Gastroesophageal sphincter (tissue), 3 donors: ENCODE data around the gene NIM1K.

ENCODE experiments used
- POLR2AphosphoS5 ChIP-seq: sonication (generic); formaldehyde crosslinking; IDR thresholded peaks from one replicate; pipeline ENCODE4 v1.6.1; 2017; ENCODE audit warnings: antibody characterized with exemption
- TF ChIP-seq, protein P1 (sequence below), 4 experiments: fragments of 200-600 bp in 2 of 4; fragments of 450-650 bp in 2 of 4; sonication (generic) in 1 of 4; IDR thresholded peaks; one replicate each; pipeline ENCODE4 v1.5.1; 2017 to 2019; ENCODE audit warnings: antibody characterized with exemption in 4 of 4, mild to moderate bottlenecking in 2 of 4, moderate library complexity in 2 of 4

DNA sequence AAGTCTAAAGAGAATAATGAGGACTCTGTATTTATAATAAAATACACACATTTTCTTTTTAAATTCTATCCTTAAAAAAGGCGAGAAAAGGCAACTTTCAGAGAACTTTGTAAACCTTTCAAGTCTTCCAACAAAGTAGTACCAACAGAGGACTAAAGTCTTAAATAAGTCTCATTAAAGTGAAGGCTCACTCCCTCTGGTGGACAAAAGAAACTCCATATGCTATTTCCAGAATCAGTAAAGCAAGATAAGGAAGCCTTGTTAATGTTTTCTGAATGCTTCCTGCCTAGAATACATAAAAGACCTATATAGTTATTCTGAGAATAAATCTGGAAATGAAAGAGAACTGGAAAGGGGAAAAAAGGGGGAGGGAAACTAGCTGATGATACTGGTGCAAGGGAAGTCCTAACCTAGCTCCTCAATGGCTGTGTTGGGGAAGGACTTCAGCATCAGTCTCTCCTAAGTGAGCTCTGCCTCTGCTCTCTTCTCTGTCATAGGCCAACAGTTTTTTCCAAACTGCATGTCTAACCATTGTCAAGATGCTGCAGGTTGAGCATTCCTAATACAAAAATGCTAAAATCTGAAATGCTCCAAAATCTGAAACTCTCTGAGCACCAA, 114.0 kb downstream of the NIM1K start:
- TF ChIP-seq, protein P1, sequence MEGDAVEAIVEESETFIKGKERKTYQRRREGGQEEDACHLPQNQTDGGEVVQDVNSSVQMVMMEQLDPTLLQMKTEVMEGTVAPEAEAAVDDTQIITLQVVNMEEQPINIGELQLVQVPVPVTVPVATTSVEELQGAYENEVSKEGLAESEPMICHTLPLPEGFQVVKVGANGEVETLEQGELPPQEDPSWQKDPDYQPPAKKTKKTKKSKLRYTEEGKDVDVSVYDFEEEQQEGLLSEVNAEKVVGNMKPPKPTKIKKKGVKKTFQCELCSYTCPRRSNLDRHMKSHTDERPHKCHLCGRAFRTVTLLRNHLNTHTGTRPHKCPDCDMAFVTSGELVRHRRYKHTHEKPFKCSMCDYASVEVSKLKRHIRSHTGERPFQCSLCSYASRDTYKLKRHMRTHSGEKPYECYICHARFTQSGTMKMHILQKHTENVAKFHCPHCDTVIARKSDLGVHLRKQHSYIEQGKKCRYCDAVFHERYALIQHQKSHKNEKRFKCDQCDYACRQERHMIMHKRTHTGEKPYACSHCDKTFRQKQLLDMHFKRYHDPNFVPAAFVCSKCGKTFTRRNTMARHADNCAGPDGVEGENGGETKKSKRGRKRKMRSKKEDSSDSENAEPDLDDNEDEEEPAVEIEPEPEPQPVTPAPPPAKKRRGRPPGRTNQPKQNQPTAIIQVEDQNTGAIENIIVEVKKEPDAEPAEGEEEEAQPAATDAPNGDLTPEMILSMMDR (IDR thresholded peaks at IDR 0.05) = peak; percentile 59 to 67 (median 61)
- TF ChIP-seq POLR2AphosphoS5 = no peak
